ENCODE data around the gene GDAP2. TPM values are rescaled to one million over a fixed set of nuclear protein-coding genes. Genes with fewer than 3 reads are reported as not detected.

The GDAP2 gene
- total RNA-seq, 1 experiment from 2014 or later, result 24.6 TPM

Other genes with a start within 250 kb of the GDAP2 start
- gene WDR3, start 118 bp upstream of the GDAP2 start, total RNA-seq (2014; rRNA removed; shearing (Covaris generic)), result 16.9 and 21.0 TPM in 2 replicates

Measured in M059J (cell line).